Activated T-cell treated with anti-CD3 and anti-CD28 coated beads, Interleukin-2, amount 50 U/mL, for 48 hours (primary cell): Measurements from ENCODE around the gene RHBDL1.
"Not testable (repeated sequence)": the region's sequence is repeated elsewhere in the genome, so short reads cannot be mapped to it uniquely, and the experiment has no call there.

Source experiments
- DNase-seq, 2 experiments: peaks; one replicate each; pipeline ENCODE4 v3.0.0-alpha.2; 2020

Gene RHBDL1

DNA sequence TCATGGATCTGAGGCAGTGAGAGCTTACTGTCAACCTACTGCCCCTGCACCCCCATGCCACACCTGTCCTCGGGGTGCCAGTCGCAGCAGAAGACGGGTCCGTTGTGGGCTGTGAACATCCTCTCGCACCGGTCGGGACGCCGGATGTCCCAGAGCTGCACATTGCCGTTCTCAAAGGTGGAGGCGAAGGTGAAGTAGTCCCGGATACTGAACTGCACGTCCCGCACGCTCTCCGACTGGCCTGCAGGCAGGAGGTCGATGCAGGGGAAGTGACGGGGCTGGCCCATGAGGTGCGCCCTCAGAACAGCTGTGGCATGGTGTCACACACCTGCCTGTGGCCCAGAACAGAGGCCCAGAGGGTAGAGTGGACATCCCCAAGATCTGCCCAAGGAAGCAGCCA lies 12.0 kb downstream of the RHBDL1 start:
- no peak for DNase-seq

DNA sequence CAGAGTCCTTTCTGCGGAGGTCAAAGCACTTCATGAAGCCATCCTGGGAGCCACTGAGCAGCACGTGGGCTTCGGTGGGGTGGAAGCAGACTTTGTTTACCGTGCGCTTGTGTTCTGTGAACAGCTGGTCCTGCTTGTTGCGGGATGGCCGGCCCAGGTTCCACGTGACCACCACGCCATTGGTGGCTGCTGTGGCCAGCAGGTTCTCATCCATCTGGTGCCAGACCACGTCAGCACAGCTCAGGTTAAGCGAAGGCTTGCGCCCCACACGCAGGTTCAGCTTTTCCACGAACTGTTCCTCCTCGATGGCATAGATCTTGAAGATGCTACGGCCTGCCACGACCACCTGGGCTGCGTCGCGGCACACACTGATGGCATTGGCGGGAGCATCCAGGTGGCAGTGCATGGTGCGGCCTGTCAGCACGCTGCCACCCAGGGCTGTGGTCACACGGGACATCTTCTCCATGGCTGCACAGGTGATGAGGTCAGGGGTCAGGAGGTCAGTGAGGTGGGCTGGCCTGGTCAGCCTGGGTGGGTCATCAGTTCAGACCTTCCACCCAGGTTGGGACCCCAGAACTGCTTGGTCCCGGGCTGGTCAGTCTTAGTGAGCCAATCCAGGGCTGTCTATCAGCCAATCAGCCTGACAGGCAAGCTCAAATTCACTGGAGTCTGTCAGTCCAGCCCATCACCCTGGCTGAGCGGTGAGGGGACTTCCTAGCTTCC lies 13.9 kb downstream of the RHBDL1 start:
- DNase-seq, result no peak

DNA sequence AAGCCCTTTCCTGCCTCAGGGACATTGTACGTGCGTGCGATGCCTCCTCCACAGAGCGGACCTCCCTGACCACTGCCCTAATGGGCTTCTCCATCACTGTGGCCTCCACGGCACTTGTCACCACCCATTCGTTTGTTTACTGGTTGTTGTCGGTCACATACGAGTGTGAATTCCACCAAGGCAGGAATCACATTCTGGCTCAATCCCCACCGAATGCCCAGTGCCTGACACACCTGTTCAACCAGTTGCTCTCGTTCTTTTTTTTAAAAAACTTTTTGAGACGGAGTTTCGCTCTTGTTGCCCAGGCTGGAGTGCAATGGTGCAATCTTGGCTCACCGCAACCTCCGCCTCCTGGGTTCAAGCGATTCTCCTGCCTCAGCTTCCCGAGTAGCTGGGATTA lies 15.8 kb downstream of the RHBDL1 start:
- not testable (repeated sequence) for DNase-seq

DNA sequence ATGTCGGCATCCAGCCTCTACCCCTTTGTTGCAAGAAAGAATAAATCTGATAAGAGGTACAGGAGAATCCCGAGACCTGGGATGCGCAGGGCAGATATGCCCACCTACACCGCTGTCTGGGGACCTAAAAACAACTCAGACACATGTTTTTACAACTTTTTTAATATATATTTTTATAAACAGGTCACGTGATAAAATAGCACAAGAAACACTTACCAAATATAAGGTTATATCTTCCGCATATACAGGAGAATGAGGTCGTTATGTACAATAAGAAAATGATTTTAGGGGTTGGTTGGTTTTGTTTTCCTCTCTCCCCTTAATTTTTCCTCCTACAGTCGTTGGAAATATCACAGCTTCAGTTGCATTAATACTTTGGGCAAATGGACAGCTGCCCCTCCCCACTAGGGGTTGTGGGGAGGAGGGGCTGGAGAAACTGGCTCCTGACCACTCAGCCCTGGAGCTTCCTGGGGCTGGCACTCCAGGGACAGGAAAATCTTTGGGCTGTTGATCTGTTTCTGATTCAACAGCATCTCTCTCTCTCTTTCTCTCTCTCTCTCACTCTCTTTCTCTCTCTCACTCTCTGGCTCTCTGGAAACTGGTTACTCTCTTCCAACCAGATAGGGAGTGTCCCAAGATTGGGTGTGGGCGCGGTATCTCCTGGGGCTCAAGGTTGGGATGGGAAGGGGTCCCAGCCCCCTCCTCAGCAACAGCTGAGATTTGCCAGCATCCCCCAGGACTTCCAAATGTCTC lies 17.1 kb downstream of the RHBDL1 start:
- DNase-seq, result no peak

DNA sequence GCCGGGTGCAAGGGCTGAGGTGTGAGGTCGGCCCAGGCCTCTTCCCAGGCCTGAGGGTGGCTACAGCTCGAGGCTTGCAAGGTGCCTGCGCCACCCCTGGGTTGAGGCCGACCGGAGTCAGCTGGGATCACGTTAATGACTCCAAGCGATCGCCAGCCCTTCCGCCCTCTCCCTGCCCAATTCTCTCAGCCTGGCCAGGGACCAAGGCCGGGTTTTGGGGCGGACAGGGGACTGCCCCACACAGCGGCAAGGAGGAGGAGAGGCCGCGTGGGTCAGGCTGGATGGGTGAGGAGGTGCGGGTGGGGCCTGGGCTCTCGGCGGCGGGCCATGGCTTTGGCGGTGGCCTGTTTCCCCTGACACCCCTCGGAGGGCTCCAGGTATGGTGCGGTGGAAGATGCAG lies 17.9 kb downstream of the RHBDL1 start:
- DNase-seq, result no peak

DNA sequence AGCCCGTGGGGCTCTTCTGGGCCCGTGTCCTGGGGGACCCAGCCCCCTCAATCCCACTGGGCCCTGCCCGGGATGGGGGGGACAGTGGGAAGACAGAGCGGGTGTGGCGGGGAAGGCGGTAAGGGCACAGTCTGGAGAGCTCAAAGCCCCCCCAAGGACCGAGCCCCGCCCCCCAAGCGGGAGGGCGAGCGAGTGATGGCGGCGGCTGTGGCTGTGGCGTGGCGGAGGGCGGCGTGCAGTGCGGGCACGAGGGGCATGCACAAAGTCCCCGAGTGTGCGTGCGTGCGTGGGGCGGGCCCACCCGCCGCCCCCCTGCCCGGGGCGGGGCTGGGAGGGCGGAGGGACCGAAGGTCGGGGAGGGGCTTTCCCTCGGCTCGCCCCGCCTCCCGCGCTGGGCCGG lies 18.3 kb downstream of the RHBDL1 start:
- DNase-seq, result no peak

DNA sequence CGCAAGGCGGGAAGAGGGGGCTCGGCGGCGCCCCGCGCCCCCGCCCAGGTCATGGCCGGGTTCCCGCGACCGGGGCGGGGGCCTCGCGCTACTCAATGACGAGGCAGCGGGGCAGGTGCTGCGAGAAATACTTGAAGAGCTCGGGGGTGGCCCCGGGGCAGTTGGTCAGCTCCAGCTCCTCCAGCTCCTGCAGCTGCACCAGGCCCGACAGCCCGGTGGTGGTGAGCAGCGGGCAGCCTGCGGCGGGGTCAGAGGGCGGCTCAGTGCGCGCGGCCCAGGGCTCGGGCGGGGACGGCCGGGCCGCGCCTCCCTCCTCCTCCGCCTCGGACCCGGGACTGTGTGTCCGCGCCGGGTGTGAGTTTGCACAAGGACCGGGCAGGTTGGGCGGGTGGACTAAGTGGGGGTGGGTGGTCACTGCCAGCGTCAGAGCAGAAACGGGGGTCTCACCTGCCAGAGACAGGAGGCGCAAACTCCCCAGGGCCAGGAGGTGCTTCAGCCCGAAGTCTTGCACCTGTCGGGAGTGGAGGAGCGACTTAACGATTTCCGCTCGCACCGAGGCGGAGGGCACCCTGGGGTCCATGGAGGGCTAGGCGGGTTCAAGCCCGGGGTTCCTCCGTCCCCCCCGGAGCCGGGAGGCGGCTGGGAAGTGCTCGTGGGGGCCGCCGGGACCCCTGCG lies 18.9 kb downstream of the RHBDL1 start:
- DNase-seq, result no peak

DNA sequence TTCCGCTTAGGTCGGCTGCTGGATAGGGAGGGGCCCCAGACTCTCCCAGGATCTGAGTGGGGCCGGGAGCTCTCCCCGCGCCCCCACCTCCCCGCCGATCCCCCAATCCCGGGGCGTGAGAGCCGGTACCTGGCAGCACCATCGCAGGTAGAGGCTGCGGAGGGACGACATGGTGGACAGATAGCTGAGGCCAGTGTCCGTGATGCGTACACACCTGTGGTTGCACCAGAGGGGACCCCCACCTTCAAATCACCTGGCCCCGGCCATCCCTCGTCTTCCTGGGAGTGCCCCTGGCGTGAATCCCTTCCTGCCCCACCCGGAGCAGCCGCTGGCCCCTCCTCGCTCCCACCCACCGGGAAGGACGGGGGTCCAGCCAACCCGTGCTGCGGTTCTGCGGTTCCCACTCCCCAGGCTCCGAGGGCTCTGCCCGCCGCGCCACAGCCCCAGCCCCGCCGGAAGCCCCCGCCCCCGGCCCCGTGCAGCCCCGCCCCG lies 19.4 kb downstream of the RHBDL1 start:
- no peak for DNase-seq

DNA sequence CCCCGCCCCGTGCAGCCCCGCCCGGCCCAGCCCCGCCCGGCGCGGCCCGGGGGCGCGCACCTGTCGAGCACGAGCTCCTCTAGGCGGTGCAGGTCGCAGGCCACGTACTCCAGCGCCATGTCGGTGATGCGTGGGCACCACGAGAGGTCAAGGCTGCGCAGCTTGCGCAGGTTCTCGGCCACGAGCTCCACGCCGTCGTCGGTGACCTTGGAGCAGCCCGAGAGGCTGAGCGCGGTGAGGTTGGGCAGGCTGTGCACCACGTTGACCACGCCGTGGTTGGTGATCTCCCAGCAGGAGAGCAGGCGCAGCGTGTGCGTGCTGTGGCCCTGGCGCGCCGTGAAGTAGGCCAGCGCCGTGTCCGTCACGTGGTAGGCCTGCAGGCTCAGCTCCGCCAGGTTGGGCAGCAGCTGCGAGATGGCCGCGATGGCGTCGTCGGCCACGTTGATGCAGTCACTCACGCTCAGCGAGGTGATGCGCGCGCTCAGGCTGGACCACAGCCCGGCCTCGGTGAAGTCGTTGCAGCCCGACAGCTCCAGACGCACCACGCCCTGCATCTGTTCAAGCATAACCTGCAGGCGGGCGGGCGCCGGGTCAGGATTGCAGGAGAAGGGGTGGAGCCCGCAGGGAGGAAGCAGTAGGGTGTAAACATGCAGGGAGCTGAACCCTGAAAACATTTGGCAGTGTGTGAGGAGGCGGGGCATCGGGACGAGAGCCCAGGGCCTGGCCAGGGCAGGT lies 20.1 kb downstream of the RHBDL1 start:
- DNase-seq, result peak; percentile 77 to 85

DNA sequence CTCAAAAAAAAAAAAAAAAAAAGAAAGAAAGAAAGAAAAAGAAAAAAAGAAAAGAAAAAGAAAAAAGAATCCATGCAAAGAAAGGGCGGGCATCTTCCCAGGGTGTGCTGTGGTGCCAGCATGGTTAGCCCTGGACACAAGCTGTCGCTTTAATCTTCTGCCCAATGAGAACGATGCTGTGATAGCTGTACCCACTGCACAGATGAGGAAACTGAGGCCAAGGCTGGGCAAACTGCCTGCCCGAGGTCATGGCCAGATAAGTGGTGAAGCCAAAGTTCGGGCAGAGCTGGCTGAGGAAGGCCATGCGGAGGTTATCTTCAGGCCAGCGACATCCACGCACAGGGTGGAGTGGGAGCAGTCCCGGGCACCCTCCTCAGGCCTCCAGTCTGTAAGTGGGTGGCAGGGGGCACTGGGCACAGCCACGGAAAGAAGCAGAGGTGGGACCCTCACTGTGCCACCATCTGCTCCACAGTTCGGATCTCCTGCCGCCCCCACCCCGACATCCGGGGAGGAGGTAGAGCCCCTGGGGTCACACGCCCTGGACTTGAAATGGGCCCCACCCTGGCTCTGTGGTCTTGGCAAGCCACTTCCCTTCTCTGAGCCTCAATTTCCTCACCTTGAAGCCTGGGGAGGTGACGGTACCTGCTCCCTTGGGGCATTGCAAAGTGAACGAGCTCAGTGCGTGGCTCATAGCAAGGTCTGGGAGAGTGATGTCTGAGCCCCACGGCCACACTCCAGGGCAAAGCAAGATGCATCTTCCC lies 23.6 kb downstream of the RHBDL1 start:
- DNase-seq, result no peak

DNA sequence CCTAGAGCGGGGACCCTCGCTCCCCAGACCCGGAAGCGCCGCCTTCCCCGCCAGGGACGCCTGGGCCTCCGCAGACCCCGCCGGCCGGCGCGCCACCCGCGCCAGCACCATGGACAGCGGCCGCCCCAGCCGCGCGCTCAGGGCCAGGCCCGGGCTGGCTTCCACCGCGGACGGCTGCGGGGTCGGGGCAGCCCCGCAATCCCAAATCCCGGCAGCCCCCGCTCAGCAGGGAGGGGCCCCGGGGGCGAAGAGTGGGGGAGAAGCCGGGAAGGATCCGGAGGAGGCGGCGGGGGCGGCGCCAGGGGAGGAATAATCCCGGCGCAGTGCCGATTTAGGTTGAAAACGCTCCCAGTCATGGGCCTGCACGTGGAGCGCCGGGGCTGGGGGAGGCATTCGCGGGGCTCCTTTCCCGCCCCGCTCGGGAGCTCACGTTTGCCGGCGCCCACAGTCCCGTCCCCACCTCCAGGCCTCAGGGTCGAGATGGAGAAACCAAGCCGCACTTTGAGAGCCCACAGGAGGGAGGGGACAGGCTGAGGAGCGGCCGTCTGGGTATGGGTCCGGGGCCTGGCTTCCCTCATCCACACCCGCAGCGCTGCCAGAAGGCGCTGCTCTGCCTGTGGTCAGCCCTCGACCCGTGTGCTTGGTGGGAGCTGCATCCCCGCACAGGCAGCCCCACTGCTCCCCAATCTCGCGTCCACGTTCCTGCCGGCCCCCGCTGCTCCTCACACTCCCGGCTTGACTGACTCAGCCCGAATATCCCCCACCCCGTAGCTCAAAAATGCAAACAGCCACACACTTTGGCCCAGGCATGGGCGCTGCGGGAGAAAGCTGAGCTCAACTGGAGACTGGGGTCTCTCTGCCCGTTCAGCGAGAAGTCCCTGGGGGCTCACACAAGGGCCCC lies 25.5 kb downstream of the RHBDL1 start:
- DNase-seq, result peak in 1 of 2 experiments; percentile 61

DNA sequence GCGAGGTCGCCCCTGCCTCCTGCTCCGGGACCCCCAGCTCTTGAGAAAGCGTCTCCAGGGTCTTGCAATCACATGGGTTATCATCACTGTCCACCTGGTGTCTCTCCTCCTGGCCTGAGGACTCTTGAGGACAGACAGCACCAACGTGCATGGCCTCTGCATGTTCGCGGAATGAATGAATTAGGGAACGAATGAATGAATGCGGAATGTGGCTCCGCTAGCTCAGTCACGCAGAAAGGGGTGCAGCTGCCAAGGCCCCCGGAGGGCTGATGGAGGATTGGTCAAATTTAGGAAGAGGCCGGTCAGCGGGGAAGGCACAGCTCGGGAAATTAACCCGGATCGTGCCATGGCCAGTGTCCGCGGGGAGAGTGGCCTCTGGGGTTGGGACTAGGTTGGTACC lies 26.9 kb downstream of the RHBDL1 start:
- DNase-seq, result no peak

DNA sequence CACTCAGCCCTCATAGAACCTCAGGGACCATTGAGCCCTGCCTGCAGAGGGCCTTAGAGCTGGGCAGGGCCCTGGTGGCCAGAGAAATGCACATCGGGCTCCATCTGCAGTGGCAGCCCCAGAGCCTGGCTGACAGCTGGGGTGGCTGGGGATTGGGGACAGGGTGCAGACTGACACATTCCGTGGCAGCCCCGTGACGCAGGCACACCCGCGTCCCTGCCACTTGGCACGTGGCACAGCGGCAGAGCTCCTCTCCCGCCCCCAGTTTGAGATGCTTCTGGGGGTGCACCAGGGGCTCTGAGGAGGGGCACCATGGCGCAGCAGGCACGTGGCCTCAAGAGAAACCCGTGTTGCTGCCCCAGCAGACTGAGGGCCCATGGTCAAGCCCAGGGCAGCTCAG lies 27.9 kb downstream of the RHBDL1 start:
- no peak for DNase-seq

DNA sequence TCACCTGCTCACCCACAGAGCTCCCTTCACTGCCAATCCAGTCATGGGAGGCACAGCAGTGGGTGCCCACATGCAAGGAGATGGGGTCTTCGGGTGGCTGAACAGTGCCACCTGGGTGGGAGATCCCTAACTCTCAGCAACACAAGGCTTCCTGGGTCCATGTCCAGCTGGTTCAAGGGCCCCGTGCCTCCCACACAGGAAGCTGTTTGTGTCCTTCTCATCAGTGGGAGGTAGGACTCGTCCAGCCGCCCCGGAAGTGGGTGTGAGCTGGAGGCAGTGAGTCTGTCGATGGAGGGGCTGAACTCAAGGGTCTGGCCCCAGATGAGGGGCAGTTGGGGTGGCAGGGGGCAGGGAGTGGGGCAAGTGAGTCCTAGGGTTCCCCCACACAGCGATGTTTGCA lies 28.6 kb downstream of the RHBDL1 start:
- no peak for DNase-seq

DNA sequence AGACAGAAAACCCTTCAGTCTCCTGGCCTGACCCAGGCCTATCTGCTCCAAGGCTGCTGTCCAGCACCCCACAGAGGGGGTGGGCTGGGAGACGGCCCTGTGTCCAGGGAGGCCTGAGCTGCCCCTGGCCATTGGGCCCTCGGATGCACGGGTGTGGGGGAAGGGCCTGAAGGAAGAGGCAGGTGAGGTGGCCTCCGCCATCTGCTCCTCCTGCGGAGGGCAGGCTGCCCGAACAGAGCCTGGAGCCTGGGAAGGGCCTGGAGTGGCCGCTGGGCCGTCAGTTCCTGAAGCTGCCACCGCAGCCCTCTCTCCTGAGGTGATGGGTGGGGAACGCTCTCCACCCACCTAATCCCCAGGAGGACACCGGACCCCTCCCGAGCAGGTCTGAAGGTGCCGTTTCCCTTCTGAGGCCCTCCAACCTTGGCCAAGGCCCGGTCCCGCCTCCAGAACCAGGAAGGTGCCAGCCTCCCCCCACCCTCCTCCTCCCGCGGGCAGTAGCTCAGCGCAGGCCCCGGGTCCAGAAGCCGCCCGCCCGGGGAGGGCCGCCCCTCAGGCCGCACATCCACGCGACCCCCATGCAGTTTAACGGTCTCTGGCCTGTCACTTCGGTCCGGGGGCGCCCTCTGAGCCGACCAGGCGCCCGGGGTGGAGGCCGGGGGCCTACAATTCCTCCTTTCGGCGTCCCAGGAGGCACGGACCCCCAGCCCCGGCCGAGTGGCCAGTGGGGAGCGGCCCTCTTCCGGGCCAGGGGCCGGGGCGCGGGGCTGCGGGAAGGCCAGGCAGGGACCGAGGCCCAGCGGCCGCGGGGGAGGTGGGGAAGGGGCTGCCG lies 29.3 kb downstream of the RHBDL1 start:
- no peak for DNase-seq

DNA sequence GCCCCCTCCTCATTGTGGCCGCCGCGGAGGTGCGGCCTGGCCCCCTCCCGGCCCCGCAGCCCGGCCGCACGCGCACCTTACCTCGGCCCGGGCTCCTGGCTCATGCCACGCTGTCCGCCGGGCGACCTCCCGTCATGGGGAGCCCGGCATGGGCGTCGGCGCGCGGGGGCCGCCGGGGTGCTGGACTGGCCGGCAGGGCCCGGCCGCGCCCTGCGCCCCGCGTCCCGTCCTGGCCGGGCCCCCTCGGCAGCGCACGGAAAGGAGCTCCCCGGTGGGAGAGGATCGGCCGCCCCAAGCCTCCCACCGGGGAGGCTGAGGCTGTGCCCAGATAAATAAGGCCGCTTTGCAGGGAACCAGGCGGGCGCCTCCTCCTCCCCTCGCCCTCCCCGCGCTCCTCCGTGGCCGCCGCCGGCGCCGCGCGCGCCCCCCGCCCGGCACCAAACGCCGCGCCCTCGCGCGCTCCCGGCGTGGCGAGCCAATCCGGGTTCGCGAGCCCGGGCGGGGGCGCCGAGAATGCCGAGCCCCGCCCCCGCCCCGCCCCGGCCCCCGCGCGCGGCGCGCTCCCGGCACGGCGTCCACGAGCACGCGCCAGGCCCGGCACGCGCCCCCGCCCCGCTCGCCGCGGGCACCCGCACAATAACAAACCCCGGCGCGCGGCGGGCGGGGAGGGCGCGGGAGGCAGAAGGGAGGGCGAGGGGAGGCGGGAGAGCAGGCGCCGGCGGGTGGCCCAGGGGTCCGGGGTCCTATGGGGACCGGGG lies 30.1 kb downstream of the RHBDL1 start, which contains the start of gene FBXL16:
FBXL16 (minus strand) TSS at position 371 of the 758 bp plus-strand sequence. CDS start 8,396 bp downstream, outside the sequence.
- no peak for DNase-seq

DNA sequence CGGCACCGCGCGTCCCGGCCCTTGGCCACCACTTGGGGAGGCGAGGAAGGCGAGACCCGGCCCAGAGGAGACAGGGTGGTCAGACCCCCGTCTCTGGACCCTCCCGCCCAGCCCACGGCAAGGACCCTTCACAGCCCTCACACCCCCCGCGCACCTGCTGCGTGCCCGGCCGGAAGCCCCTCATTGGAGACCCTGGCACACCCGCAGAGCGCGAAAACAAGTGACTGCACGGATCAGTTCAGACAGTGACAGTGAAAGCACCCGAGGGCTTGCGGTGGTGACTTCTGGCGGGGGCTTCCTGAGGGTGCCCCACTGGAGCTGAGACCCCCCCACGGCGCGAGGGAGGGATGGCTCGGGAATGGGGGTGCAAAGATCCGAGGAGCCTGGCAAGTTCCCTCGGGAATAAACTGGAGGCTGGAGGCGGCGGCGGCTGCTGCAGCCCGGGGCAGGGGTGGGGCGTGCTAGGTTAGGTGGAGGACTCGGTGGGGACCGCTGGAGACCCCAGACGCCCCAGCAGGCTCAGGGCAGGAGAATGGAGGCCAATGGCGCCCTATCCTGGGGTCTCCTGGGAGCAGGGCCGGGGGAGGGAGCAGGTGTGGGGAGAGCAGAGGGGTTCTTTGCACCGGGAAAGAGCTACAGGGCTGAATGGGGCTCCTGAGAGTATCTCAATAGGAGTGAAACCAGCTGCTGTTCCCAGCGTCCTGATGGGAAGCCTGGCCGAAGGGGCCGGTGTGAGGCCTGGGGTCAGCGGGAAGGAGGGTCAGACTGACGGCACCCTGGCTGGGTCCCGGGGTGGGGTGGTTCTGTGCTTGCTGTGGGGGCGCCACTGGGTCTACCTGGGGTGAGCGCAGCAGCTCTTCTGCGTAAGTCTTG lies 31.0 kb downstream of the RHBDL1 start:
- DNase-seq, result no peak

DNA sequence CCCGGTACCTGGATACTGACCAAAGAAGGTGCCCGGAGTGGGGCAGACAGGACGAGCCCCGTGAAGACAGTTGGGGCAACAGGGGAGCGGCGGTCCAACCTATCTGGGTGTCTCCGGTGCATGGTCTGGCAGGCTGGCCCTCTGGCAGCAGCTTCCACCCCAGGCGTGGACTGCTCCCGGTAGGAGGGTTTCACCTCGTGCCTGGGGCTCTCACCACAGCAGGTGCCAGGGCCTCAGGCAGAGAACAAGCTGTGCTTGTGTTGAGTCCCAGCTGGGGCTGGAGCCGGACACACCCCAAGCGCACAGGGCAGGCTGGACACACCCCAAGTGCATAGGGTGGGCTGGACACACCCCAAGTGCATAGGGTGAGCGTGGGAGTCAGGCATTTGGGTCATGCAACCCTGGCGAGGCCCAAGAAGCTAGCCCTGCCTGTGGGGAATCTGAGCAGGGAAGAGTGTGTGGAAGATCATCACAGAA lies 31.6 kb downstream of the RHBDL1 start:
- no peak for DNase-seq
